ENCODE measurements around the gene XRCC4. TPM values are rescaled to one million over a fixed set of nuclear protein-coding genes. Genes with fewer than 3 reads are reported as not detected.
"Not testable (repeated sequence)": the region's sequence is repeated elsewhere in the genome, so short reads cannot be mapped to it uniquely, and the experiment has no call there.

XRCC4 gene
- total RNA-seq, 1 donor from 2014 or later, result not detected

- intact Hi-C loops (cut with DNase I), result no loop called here
- Histone ChIP-seq H3K4me1 (peaks cover 0 to 9% of the 10 kb centered on the region in 2 donors), H3K4me3 (no peak overlapping the region), H3K27ac (no peak overlapping the region), H3K36me3 (peaks cover 14 to 17% of the 10 kb centered on the region in 2 donors), H3K9me3 (no peaks in the 10 kb centered on the region), H3K27me3 (no peaks in the 10 kb centered on the region)
- TF ChIP-seq CTCF (IDR thresholded peaks at IDR 0.05), result no peak
- no peak for DNase-seq (ENCODE audit: low spot score in 2 of 2)
Observed at GRCh38 chr5:83058726-83059125, 18.6 kb upstream of the XRCC4 start.

GRCh38 chr5:83059341-83059740, 18.0 kb upstream of the XRCC4 start:
- DNase-seq (ENCODE audit: low spot score in 2 of 2), result no peak
- no peak overlapping the region for H3K27ac ChIP-seq
- H3K36me3 ChIP-seq, result peaks cover 12 to 14% of the 10 kb centered on the region in 2 donors
- intact Hi-C loops (cut with DNase I), result no loop called here
- no peaks in the 10 kb centered on the region for H3K27me3 ChIP-seq
- peaks cover 0 to 9% of the 10 kb centered on the region in 2 donors for H3K4me1 ChIP-seq
- H3K9me3 ChIP-seq, result no peaks in the 10 kb centered on the region
- TF ChIP-seq CTCF (IDR thresholded peaks at IDR 0.05), result no peak
- H3K4me3 ChIP-seq, result no peak overlapping the region

GRCh38 chr5:83066548-83067110, 10.7 kb upstream of the XRCC4 start:
- H3K4me3 ChIP-seq, result no peak overlapping the region
- no peak for TF ChIP-seq CTCF (IDR thresholded peaks at IDR 0.05)
- intact Hi-C loops (cut with DNase I), result no loop called here
- H3K36me3 ChIP-seq, result peaks cover under 1 to 3% of the 10 kb centered on the region in 2 donors
- DNase-seq (ENCODE audit: low spot score in 2 of 2), result no peak
- H3K9me3 ChIP-seq, result no peaks in the 10 kb centered on the region
- H3K4me1 ChIP-seq, result no peaks in the 10 kb centered on the region
- H3K27me3 ChIP-seq, result no peaks in the 10 kb centered on the region
- H3K27ac ChIP-seq, result no peak overlapping the region

GRCh38 chr5:83067377-83067776, 10.0 kb upstream of the XRCC4 start:
- H3K36me3 ChIP-seq; DNase-seq (ENCODE audit: low spot score in 2 of 2); H3K9me3 ChIP-seq; H3K27ac ChIP-seq; H3K4me3 ChIP-seq; intact Hi-C loops (cut with DNase I); H3K4me1 ChIP-seq; H3K27me3 ChIP-seq: not testable (repeated sequence)

- intact Hi-C loops (cut with DNase I), result no loop called here
- no peaks in the 10 kb centered on the region for H3K4me1 ChIP-seq
- no peak for DNase-seq (ENCODE audit: low spot score in 2 of 2)
- H3K36me3 ChIP-seq, result no peaks in the 10 kb centered on the region
- H3K9me3 ChIP-seq, result no peaks in the 10 kb centered on the region
- H3K27me3 ChIP-seq, result no peaks in the 10 kb centered on the region
- no peak overlapping the region for H3K4me3 ChIP-seq
- H3K27ac ChIP-seq, result no peak overlapping the region
- TF ChIP-seq CTCF (IDR thresholded peaks at IDR 0.05), result no peak
Observed at GRCh38 chr5:83069096-83069799, 8.1 kb upstream of the XRCC4 start.

- Histone ChIP-seq H3K27me3 (no peaks in the 10 kb centered on the region), H3K4me3 (no peak overlapping the region), H3K27ac (no peak overlapping the region), H3K4me1 (peaks cover 0 to 9% of the 10 kb centered on the region in 2 donors), H3K36me3 (no peaks in the 10 kb centered on the region), H3K9me3 (no peaks in the 10 kb centered on the region)
- DNase-seq (ENCODE audit: low spot score in 2 of 2), result no peak
- no peak for TF ChIP-seq CTCF (IDR thresholded peaks at IDR 0.05)
- intact Hi-C loops (cut with DNase I), result no loop called here
Observed at GRCh38 chr5:83071286-83072051, 5.9 kb upstream of the XRCC4 start.
